ENCODE measurements around the gene NTPCR.

NTPCR gene

GRCh38 chr1:232956081-232956480 is 5.7 kb downstream of the NTPCR start:
- DNase-seq (ENCODE audit: extremely low read depth in 1 of 2, low read depth in 1 of 2), result no peak

- DNase-seq (ENCODE audit: extremely low read depth in 1 of 2, low read depth in 1 of 2), result no peak
These were observed 7.7 kb downstream of the NTPCR start for GRCh38 chr1:232958067-232958466.

GRCh38 chr1:232962761-232963745 is 12.6 kb downstream of the NTPCR start:
- no peak for DNase-seq (ENCODE audit: extremely low read depth in 1 of 2, low read depth in 1 of 2)

DNA sequence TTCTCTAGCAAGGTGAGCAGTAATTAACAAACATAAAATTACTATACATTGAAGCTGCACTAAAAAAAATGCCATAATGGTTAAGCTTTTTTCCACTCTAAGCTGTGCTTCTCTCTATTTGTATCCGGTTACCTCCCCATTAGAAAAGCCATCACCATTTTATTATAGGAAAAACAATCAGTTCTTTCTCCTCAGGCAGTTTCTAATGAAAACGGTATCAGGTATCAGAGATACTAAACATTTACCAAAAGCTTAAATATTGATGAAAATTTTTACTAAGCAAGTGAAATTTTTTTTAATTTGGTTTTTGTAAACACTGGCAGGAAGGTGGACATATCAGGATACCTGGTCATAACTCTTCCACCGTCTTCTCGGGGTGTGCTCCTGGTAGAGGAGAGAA is 14.2 kb downstream of the NTPCR start:
- no peak for DNase-seq (ENCODE audit: extremely low read depth in 1 of 2, low read depth in 1 of 2)

GRCh38 chr1:232965124-232965911 is 14.9 kb downstream of the NTPCR start:
- DNase-seq (ENCODE audit: extremely low read depth in 1 of 2, low read depth in 1 of 2), result no peak

DNA sequence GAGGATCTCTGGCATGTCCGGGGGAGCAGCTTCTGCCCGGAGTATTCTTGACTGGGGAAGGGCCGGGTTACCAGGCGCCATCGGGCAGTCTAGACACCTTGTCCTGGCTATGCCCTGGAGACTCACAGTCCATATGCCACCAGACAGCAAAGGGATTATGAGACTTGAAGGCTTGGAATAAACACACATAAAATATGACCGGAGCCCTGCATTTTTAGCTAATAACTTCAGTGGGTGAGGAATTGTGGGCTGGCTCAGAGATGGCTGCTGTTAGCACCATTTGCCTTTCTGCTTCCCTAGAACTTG is 15.5 kb downstream of the NTPCR start:
- no peak for DNase-seq (ENCODE audit: extremely low read depth in 1 of 2, low read depth in 1 of 2)

DNA sequence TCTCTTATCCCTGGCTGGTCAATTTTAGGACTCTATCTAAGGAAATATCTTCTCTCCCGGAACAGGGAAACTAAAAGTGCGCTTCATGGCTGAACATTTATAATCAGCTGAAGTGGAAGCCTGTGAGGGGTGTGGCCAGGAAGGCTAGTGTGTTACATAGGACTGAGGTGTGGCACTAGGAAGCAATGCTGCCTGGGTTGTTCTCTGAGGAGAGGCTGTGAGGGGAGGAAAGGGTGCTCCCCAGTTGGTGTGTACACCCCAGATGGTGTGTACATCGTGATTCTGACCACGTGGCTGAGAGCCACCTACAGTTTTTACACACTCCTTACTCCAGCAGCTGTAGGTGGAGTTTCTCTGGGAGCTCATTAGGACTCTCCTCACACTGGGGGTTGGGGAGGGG is 16.3 kb downstream of the NTPCR start:
- DNase-seq (ENCODE audit: extremely low read depth in 1 of 2, low read depth in 1 of 2), result no peak

DNA sequence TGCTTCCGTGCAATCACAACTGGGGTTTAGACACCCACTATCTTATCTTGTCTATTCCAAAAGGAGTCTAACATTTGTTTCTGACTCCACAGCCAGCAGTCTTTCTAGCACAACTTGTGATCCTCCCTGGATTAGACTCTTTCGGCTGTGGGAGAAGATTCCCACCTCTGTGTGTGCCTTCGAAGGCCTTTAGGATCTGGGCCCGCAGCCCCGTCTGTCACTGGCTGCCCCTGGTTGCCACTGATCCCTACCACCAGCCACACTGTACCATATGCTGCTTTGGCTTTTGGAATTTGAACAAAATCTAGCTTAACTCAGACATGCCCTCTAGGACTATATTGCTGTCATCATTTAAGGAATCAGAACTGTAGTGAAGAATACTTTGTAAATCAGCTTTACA is 18.0 kb downstream of the NTPCR start:
- no peak for DNase-seq (ENCODE audit: extremely low read depth in 1 of 2, low read depth in 1 of 2)

DNA sequence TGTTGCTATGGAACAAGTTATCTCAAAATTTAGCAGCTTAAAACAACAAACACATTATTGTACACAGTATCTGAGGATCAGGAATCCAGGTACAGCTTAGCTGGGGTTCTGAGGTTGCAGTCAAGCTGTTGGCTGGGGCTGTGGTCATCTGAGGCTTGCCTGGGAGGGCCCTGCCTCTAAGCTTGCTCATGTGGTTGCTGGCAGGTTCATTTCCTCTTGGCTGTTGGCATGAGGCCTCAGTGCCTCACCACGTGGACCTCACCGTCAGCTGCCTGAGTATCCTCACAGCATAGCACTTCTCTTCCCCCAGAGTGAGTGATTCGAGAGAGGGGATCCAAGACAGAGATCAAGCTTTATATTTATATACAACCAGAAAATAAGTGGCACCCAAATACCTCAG is 18.6 kb downstream of the NTPCR start:
- DNase-seq (ENCODE audit: extremely low read depth in 1 of 2, low read depth in 1 of 2), result no peak

GRCh38 chr1:232969799-232970198 is 19.4 kb downstream of the NTPCR start:
- DNase-seq (ENCODE audit: extremely low read depth in 1 of 2, low read depth in 1 of 2), result no peak

DNA sequence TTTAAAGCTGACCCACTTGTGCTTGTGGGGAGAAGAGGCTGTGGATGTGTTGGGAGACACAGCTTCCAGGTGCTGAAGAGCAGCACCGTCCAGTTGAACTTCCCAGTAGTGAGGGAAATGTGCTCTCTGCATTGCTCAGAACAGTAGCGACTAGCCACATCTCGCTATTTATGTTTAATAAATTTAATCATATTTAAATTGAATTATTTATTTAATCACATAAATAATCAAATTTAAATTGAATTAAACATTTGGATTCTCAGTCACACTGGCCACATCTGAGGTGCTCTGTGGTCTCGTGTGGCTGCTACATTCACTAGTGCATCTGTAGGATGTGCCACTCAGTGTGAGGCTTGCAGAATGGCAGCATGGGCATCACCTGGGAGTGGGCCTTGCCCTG is 20.1 kb downstream of the NTPCR start:
- no peak for DNase-seq (ENCODE audit: extremely low read depth in 1 of 2, low read depth in 1 of 2)

- no peak for DNase-seq (ENCODE audit: extremely low read depth in 1 of 2, low read depth in 1 of 2)
These were observed 23.5 kb downstream of the NTPCR start for GRCh38 chr1:232973652-232974611.

GRCh38 chr1:232974971-232975370 is 24.6 kb downstream of the NTPCR start:
- no peak for DNase-seq (ENCODE audit: extremely low read depth in 1 of 2, low read depth in 1 of 2)

GRCh38 chr1:232978091-232978634 is 27.8 kb downstream of the NTPCR start:
- DNase-seq (ENCODE audit: extremely low read depth in 1 of 2, low read depth in 1 of 2), result no peak

- DNase-seq (ENCODE audit: extremely low read depth in 1 of 2, low read depth in 1 of 2), result no peak
These were observed 28.4 kb downstream of the NTPCR start for GRCh38 chr1:232978815-232979214.

DNA sequence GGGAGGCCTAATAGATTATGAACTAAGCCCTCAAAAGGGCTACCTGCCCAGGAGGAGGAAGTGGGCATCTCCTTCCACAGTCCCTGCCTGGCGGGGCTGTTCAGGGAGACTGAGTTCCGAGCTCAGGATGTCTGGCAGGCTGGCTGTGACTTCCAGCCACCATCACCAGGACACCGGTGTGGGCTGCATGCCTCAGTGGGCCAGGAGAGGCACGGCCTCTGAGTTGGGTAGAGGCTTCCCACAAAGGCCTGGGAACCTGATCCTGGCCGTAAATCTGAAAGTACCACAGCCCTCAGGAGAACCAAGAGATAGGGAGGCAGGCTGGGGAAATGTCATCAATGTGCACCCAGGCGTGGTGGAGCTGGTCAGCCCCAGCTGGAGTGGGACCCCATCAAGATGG is 29.1 kb downstream of the NTPCR start:
- DNase-seq (ENCODE audit: extremely low read depth in 1 of 2, low read depth in 1 of 2), result no peak

- no peak for DNase-seq (ENCODE audit: extremely low read depth in 1 of 2, low read depth in 1 of 2)
These were observed 30.1 kb downstream of the NTPCR start for GRCh38 chr1:232980355-232980978.

DNA sequence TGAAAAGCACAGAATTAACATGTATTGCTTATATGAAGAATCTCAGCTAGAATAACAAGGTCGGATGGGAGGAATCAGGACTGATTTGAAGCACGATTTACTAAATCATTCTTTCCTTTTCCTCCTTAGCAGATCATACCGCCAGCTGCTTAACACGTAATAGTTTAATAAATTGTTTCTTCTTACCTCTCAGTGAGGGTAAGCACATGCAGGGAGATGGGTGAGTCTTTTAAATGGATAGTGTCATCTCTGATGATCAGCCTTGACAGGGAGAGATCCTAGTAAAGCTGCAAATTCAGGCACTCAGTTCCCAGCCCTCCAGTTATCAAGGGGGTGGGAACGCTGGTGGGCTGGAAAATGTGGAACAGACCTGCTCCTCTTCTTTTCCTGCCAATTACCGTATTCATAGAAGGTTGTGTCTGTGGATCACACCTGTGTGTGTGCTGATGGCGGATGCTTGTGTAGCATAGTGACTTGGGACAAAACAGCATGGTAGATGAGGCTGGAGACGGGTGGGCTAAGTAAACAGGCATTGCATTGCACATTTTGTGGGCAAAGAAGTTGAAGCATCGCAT is 30.7 kb downstream of the NTPCR start:
- DNase-seq (ENCODE audit: extremely low read depth in 1 of 2, low read depth in 1 of 2), result no peak

DNA sequence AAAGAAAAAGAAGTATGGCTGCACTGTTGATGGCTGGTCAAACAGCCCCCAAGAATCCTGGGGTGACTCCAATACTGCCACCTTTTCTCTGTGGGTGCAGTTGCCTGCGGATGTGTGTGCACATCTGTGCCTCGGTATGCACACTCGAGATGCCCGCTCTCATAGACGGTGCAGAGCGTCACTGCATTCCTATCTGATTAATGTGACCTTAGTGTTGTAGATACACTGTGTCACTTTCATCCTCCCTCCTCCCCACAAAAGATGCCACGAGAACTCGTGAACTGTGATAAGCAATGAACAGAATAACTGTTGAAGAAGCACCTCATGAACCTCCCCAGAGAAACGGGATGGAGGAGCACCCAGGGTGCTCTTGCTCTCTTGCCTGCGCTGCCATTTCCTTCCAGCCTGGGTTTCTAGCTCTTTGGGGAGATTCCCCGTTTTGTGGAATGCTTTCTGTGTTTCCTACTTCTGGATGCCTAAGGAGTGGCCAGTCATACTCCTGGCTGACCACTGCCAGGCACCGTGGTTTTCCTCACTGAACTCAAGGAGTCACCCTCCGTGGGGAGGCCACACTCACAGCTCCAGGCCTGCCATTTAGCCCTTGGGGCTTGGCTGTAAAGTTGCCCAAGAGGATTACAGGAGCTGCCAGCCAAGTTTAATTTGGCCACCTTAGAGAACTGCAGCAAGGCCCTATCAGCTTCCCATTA is 32.0 kb downstream of the NTPCR start:
- no peak for DNase-seq (ENCODE audit: extremely low read depth in 1 of 2, low read depth in 1 of 2)

Measured in stimulated activated CD8-positive, alpha-beta memory T cell treated with anti-CD3 and anti-CD28 coated beads, Interleukin-7, amount 100 ng/mL, for 48 hours (primary cell).